ENCODE measurements around the gene OTUD7B.
A peak's percentile ranks its signal among the peaks of the same experiment; 100 is the strongest.

Gene OTUD7B

GRCh38 chr1:149888247-149888998, 122.1 kb downstream of the OTUD7B start:
- peak; percentile 81 for DNase-seq (ENCODE audit: low spot score)

More at GRCh38 chr1:149888247-149888998, 122.1 kb downstream of the OTUD7B start:
- in situ Hi-C loops (cut with MboI; ENCODE audit: low sequenced_read_pairs, unreplicated experiment): no loop called here
- peak; percentile 61 for TF ChIP-seq CTCF (IDR thresholded peaks at IDR 0.05; ENCODE audit: borderline replicate concordance, control extremely low read depth, extremely low read depth, insufficient read depth, missing control alignments)

All from GM13976 (cell line).